Measurements from ENCODE around the gene USH1C.

USH1C gene

GRCh38 chr11:17590463-17590862 is 46.2 kb upstream of the USH1C start (continued):
- TF ChIP-seq SCRT1 (tag by site-specific recombination; IDR thresholded peaks at IDR 0.05; ENCODE audit: borderline replicate concordance) (no peak), ZNF18 (tag by site-specific recombination; IDR thresholded peaks at IDR 0.05) (no peak), TSHZ1 (tag by site-specific recombination; IDR thresholded peaks at IDR 0.05; ENCODE audit: borderline replicate concordance) (no peak), ZNF555 (tag by site-specific recombination; conservative IDR thresholded peaks at IDR 0.05) (no peak), ZSCAN18 (tag by site-specific recombination; IDR thresholded peaks at IDR 0.05) (no peak), RBAK (tag by site-specific recombination; IDR thresholded peaks at IDR 0.05) (no peak), ZNF416 (tag by site-specific recombination; IDR thresholded peaks at IDR 0.05) (no peak), ZNF433 (tag by site-specific recombination; IDR thresholded peaks at IDR 0.05; ENCODE audit: low read depth) (no peak), ZNF830 (tag by site-specific recombination; IDR thresholded peaks at IDR 0.05; ENCODE audit: low read depth) (no peak), ZNF280C (tag by site-specific recombination; IDR thresholded peaks at IDR 0.05) (no peak), ZSCAN16 (tag by site-specific recombination; IDR thresholded peaks at IDR 0.05) (no peak), ZNF23 (tag by site-specific recombination; IDR thresholded peaks at IDR 0.05; ENCODE audit: borderline replicate concordance) (no peak), ZNF548 (tag by site-specific recombination; IDR thresholded peaks at IDR 0.05) (no peak)

GRCh38 chr11:17588721-17589120 is 44.5 kb upstream of the USH1C start:
- Histone ChIP-seq H3K4me3 (ENCODE audit: low read depth, low read length) (no peak overlapping the region), H3K36me3 (ENCODE audit: control insufficient read depth in 2 of 2, insufficient read depth in 1 of 2, low read length in 2 of 2) (no peaks in the 10 kb centered on the region), H3K27ac (ENCODE audit: extremely low read depth, low read depth, low read length) (no peak overlapping the region), H3K4me1 (ENCODE audit: control insufficient read depth, insufficient read depth, low read length) (no peaks in the 10 kb centered on the region), H3K9me3 (ENCODE audit: control insufficient read depth, insufficient read depth, low read depth, low read length) (no peaks in the 10 kb centered on the region)
- CTCF ChIA-PET: interaction anchor here (0.8 to 1.8 kb wide), 3 partner anchors 10 to 389 kb away, joined by 3 to 10 read pairs (median 3); no protein-coding TSS in a partner anchor
- TF ChIP-seq ZNF473 (tag by site-specific recombination; IDR thresholded peaks at IDR 0.05) (no peak), YY2 (tag by site-specific recombination; IDR thresholded peaks at IDR 0.05) (no peak), ZNF585B (tag by site-specific recombination; IDR thresholded peaks at IDR 0.05) (no peak), ZNF112 (tag by site-specific recombination; IDR thresholded peaks at IDR 0.05) (no peak), SP2 (tag by site-specific recombination; IDR thresholded peaks at IDR 0.05) (no peak), ZNF426 (tag by site-specific recombination; IDR thresholded peaks at IDR 0.05) (no peak), ZNF248 (tag by site-specific recombination; IDR thresholded peaks at IDR 0.05) (no peak), ZNF174 (tag by site-specific recombination; IDR thresholded peaks at IDR 0.05) (no peak), ZNF37A (tag by site-specific recombination; IDR thresholded peaks at IDR 0.05) (no peak), ZNF140 (tag by site-specific recombination; IDR thresholded peaks at IDR 0.05) (no peak), KLF10 (tag by site-specific recombination; IDR thresholded peaks at IDR 0.05) (no peak), ZNF221 (tag by site-specific recombination; IDR thresholded peaks at IDR 0.05; ENCODE audit: borderline replicate concordance) (no peak), ZNF768 (tag by site-specific recombination; IDR thresholded peaks at IDR 0.05) (no peak), ZFP37 (tag by site-specific recombination; IDR thresholded peaks at IDR 0.05) (no peak), ZNF394 (tag by site-specific recombination; IDR thresholded peaks at IDR 0.05; ENCODE audit: borderline replicate concordance) (no peak)
- POLR2A ChIA-PET: no interaction called here
